Activated T-cell treated with anti-CD3 and anti-CD28 coated beads, Interleukin-2, amount 50 U/mL, for 72 hours (primary cell): Measurements from ENCODE around the gene ELMO1. TPM values are rescaled to one million over a fixed set of nuclear protein-coding genes. Genes with fewer than 3 reads are reported as not detected.

ENCODE experiments used
- ATAC-seq, 2 donors: fragments of 150-1000 bp; cut with Tn5 transposase; replicated peaks in 1 of 2; 2 replicates each; pipeline ENCODE4 v1.10.0; 2021; ENCODE audit warnings: moderate library complexity in 2 of 2, mild to moderate bottlenecking in 1 of 2
- DNase-seq, 2 donors: peaks; one replicate each; pipeline ENCODE4 v3.0.0; 2021 to 2022; ENCODE audit warnings: mixed read lengths in 1 of 2
- H3K27ac Mint-ChIP-seq: one replicate; pipeline ENCODE4 v1.8.0; 2022; ENCODE audit warnings: mild to moderate bottlenecking, moderate library complexity, mixed read lengths
- H3K27me3 Mint-ChIP-seq: one replicate; pipeline ENCODE4 v1.8.0; 2022; ENCODE audit warnings: low read depth, mixed read lengths
- H3K36me3 Mint-ChIP-seq, 2 donors: one replicate each; pipeline ENCODE4 v1.8.0; 2022; ENCODE audit warnings: mixed read lengths in 2 of 2, mild to moderate bottlenecking in 1 of 2; ENCODE audit not compliant: insufficient read depth in 2 of 2
- H3K4me1 Mint-ChIP-seq: one replicate; pipeline ENCODE4 v1.8.0; 2022; ENCODE audit warnings: low read depth, mixed read lengths
- H3K4me3 Mint-ChIP-seq, 2 donors: one replicate each; pipeline ENCODE4 v1.8.0; 2022; ENCODE audit warnings: mild to moderate bottlenecking in 2 of 2, mixed read lengths in 2 of 2, moderate library complexity in 2 of 2
- H3K9me3 Mint-ChIP-seq, 2 donors: one replicate each; pipeline ENCODE4 v1.8.0; 2022; ENCODE audit warnings: mixed read lengths in 2 of 2
- total RNA-seq, 2 donors: library from RNA; stranded (reverse); gene quantifications; one replicate each; pipeline ENCODE4 v1.2.3, GENCODE V29; 2022

Gene ELMO1
- total RNA-seq, 2 donors from 2014 or later = 97.2 to 113 TPM

- DNase-seq (no peak), ATAC-seq (no peak)
- H3K36me3 Mint-ChIP-seq = peaks cover 0 to 18% of the 10 kb centered on the region in 2 donors
- H3K9me3 Mint-ChIP-seq = no peaks in the 10 kb centered on the region
- H3K27ac Mint-ChIP-seq = no peak overlapping the region
- H3K4me1 Mint-ChIP-seq = peaks cover 22% of the 10 kb centered on the region
- H3K27me3 Mint-ChIP-seq = no peaks in the 10 kb centered on the region
- H3K4me3 Mint-ChIP-seq = no peak overlapping the region
Observed at GRCh38 chr7:37259319-37259821, 189.3 kb downstream of the ELMO1 start.

DNA sequence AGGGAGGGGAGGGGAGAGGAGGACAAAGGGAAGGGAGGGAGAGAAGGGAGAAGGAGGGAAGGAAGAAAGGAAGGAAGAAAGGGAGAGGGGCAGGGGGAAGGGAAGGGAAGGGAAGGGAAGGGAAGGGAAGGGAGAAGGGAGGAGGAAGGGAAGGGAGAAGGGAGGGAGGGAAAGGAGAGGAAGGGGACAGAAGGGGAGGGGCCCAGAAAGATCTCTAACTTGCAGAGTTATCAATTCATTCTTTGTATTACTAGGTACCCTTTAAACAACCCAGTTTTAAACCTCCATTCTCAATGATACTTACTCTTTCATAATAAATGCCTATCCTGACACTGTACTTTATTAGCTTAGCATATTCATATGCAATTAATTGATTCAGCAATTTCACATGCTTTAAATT, 192.0 kb downstream of the ELMO1 start:
- ATAC-seq = no peak

DNA sequence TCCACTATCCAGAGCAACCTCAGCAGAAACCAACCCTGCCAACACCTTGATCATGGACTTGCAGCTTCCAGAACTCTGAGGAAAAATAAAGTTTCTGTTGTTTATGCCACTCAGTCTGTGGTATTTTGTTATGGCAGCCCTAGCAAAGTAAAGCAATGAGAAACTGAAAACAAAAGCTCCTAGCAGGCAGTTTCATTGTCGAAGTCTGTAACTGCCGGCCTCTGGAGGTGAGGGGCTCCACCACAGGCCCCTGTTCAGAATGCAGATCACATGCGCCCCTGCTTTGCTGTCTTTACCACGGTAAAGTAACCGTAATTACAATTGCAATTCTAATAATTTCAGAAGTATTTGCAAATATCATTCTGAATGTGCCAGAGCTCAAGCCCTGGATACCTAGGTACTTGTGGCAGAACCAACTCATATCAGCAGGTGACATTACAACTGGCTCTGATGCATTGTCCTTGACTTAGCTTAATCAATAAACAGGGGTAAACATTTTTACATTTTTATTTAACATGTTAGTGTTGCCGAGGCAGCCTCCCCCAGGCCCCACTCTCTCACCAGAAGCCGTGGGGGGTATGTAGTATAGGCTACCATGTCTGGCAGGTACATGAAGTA, 193.2 kb downstream of the ELMO1 start:
- H3K36me3 Mint-ChIP-seq = peaks cover 8 to 32% of the 10 kb centered on the region in 2 donors
- H3K27me3 Mint-ChIP-seq = no peaks in the 10 kb centered on the region
- H3K4me1 Mint-ChIP-seq = peaks cover 21% of the 10 kb centered on the region
- H3K27ac Mint-ChIP-seq = no peak overlapping the region
- no peak overlapping the region for H3K4me3 Mint-ChIP-seq
- no peak for DNase-seq
- ATAC-seq = peak; percentile 20 to 35
- peaks cover 0 to 2% of the 10 kb centered on the region in 2 donors for H3K9me3 Mint-ChIP-seq

More for the DNA sequence above, 192.0 kb downstream of the ELMO1 start:
- Mint-ChIP-seq H3K4me1 (peaks cover 22% of the 10 kb centered on the region), H3K27me3 (no peaks in the 10 kb centered on the region), H3K4me3 (no peak overlapping the region), H3K27ac (peak overlapping the region; percentile 50), H3K9me3 (peaks cover 0 to 2% of the 10 kb centered on the region in 2 donors), H3K36me3 (peaks cover 8 to 32% of the 10 kb centered on the region in 2 donors)
- DNase-seq = no peak

GRCh38 chr7:37251222-37251621, 197.4 kb downstream of the ELMO1 start:
- no peaks in the 10 kb centered on the region for H3K27me3 Mint-ChIP-seq
- DNase-seq = no peak
- H3K27ac Mint-ChIP-seq = no peak overlapping the region
- peaks cover 8 to 23% of the 10 kb centered on the region in 2 donors for H3K36me3 Mint-ChIP-seq
- peaks cover 0 to 2% of the 10 kb centered on the region in 2 donors for H3K9me3 Mint-ChIP-seq
- no peak for ATAC-seq
- H3K4me1 Mint-ChIP-seq = peaks cover 6% of the 10 kb centered on the region
- no peak overlapping the region for H3K4me3 Mint-ChIP-seq

DNA sequence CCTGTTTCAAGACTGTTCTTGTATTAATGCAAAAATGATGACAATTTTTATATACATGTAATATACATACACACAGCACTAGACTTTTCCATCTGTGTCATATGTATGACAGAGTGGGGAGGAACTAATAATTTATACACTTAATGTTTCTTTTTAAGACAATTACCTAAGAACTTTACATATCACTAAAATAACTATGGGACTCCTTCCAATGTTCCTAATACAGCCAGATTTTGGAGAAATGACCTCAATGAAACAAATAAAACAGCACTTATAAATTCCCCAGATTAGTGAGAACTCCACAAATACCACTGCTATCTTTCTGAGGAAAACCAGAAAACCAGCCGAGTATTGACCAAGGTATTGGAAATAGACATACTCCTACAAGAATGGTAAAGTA, 199.4 kb downstream of the ELMO1 start:
- H3K9me3 Mint-ChIP-seq = peaks cover 0 to 2% of the 10 kb centered on the region in 2 donors
- DNase-seq (no peak), ATAC-seq (no peak)
- peaks cover 8 to 16% of the 10 kb centered on the region in 2 donors for H3K36me3 Mint-ChIP-seq
- H3K4me1 Mint-ChIP-seq = peaks cover 6% of the 10 kb centered on the region
- no peak overlapping the region for H3K27ac Mint-ChIP-seq
- no peak overlapping the region for H3K4me3 Mint-ChIP-seq
- H3K27me3 Mint-ChIP-seq = no peaks in the 10 kb centered on the region

DNA sequence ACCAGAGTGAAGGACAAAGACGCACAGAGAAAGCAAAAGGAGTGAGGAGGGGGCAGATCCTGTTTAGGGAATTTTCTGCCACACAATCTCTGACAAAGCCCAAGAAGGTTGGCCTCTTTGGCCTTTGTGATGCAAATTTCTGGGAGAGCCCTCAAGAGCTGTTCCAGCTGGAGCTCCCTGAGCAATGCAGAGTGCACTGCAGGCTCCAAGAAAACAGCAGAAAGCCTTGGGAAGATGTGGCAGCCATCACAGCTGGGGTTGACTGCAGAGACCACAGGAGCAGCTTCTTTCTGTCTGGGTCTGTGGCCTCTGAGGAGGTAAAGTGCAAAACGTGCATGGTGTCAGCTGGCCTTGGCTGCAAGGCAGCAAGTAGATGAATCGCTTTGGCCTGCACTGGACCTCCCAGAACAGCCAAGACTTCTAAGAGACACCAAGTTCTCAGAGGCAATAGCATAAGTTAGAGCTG, 200.2 kb downstream of the ELMO1 start:
- H3K4me3 Mint-ChIP-seq = no peak overlapping the region
- no peak for ATAC-seq
- no peak overlapping the region for H3K27ac Mint-ChIP-seq
- peaks cover 6% of the 10 kb centered on the region for H3K4me1 Mint-ChIP-seq
- peaks cover 5 to 10% of the 10 kb centered on the region in 2 donors for H3K36me3 Mint-ChIP-seq
- no peaks in the 10 kb centered on the region for H3K27me3 Mint-ChIP-seq
- peaks cover 0 to 2% of the 10 kb centered on the region in 2 donors for H3K9me3 Mint-ChIP-seq
- no peak for DNase-seq

DNA sequence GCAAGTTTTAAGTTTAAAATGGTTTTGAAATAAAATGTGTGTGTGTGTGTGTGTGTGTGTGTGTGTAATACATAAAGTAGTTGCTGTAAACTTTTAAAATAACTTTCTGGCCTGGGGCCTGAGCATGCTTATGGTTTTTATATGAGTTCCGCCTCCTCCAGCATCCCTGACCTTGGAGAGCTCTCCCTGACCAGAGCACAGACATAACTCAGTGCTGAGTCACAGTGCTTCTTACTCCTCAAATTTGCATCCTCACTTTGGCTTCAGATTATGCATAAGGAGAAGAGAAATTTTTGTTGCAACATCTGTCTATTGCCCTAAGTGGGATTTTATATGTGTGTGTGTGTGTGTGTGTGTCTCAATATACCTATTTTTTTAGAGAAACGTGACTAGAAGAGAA, 200.8 kb downstream of the ELMO1 start:
- Mint-ChIP-seq H3K4me3 (no peak overlapping the region), H3K27ac (no peak overlapping the region), H3K9me3 (peaks cover 0 to 1% of the 10 kb centered on the region in 2 donors), H3K36me3 (peaks cover 1 to 6% of the 10 kb centered on the region in 2 donors), H3K27me3 (no peaks in the 10 kb centered on the region), H3K4me1 (peaks cover 6% of the 10 kb centered on the region)
- DNase-seq (no peak), ATAC-seq (no peak)

- Mint-ChIP-seq H3K36me3 (peaks cover 0 to 12% of the 10 kb centered on the region in 2 donors), H3K4me3 (no peak overlapping the region), H3K27me3 (no peaks in the 10 kb centered on the region), H3K27ac (no peak overlapping the region), H3K4me1 (peaks cover 11% of the 10 kb centered on the region), H3K9me3 (no peaks in the 10 kb centered on the region)
- DNase-seq (no peak), ATAC-seq (no peak)
Observed at GRCh38 chr7:37245590-37245989, 203.1 kb downstream of the ELMO1 start.

GRCh38 chr7:37236906-37237305, 211.8 kb downstream of the ELMO1 start:
- no peak overlapping the region for H3K4me3 Mint-ChIP-seq
- DNase-seq = no peak
- ATAC-seq = no peak
- peaks cover 2% of the 10 kb centered on the region for H3K4me1 Mint-ChIP-seq
- H3K27me3 Mint-ChIP-seq = no peaks in the 10 kb centered on the region
- peaks cover 0 to 7% of the 10 kb centered on the region in 2 donors for H3K36me3 Mint-ChIP-seq
- no peak overlapping the region for H3K27ac Mint-ChIP-seq
- H3K9me3 Mint-ChIP-seq = no peaks in the 10 kb centered on the region

DNA sequence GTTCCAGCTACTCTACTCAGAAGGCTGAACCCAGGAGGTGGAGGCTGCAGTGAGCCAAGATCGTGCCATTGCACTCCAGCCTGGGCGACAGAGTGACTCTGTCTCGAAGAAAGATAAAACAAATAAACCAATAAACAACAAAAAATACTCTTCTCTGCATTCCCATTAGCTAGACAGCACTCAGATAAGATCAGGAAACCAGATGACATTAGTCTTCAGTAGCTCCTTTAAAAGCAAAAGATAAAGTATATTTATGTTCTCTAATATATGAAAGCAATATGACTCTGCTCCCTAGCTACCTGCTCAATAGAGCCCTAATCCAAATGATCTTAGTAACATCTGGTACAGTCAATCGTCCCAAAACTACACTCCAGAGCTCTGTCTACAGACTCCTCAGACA, 212.9 kb downstream of the ELMO1 start:
- H3K36me3 Mint-ChIP-seq = peaks cover 0 to 5% of the 10 kb centered on the region in 2 donors
- no peaks in the 10 kb centered on the region for H3K27me3 Mint-ChIP-seq
- DNase-seq = no peak
- no peaks in the 10 kb centered on the region for H3K9me3 Mint-ChIP-seq
- H3K27ac Mint-ChIP-seq = no peak overlapping the region
- no peak overlapping the region for H3K4me3 Mint-ChIP-seq
- ATAC-seq = no peak
- H3K4me1 Mint-ChIP-seq = peaks cover 5% of the 10 kb centered on the region

GRCh38 chr7:37234928-37235327, 213.7 kb downstream of the ELMO1 start:
- Mint-ChIP-seq H3K9me3 (no peaks in the 10 kb centered on the region), H3K36me3 (peaks cover 0 to 3% of the 10 kb centered on the region in 2 donors), H3K27me3 (no peaks in the 10 kb centered on the region), H3K27ac (no peak overlapping the region), H3K4me1 (peaks cover 5% of the 10 kb centered on the region), H3K4me3 (no peak overlapping the region)
- ATAC-seq (no peak), DNase-seq (no peak)

DNA sequence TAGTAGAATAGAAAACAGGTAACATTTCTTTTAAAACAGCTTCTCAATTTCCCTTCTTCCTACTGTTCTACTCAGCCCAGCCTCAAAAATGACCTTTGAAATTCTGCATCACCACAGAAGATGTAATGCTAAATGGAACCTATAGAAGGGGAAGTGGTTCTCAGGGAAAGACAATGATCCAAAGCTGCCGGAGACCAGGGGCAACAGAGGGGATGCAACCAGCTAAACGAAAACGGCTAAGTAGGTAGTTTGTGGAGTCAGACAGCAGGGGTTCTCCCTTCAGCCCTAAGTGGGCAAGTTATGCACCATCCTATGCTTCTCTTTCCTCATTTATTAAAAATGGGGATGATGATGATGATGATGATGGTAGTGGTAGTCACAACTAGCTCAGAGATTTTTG, 214.3 kb downstream of the ELMO1 start:
- DNase-seq (no peak), ATAC-seq (no peak)
- Mint-ChIP-seq H3K27ac (no peak overlapping the region), H3K9me3 (no peaks in the 10 kb centered on the region), H3K4me1 (peaks cover 5% of the 10 kb centered on the region), H3K36me3 (peaks cover 0 to 2% of the 10 kb centered on the region in 2 donors), H3K4me3 (no peak overlapping the region), H3K27me3 (no peaks in the 10 kb centered on the region)

DNA sequence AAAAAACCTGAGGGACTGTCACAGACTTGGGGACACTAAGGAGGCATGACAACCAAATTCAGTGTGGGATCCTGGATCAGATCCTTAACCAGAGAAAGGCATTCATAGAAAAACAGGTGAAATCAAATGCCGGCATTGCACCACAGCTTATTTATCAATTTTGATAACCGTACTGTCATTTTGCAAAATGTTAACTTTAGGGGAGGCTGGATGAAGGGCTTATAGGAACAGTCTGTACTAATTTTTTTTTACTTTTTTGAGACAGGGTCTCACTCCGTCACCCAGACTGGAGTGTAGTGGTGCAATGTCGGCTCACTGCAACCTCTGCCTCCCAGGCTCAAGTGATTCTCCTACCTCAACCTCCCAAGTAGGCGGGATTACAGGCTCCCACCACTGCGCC, 217.1 kb downstream of the ELMO1 start:
- Mint-ChIP-seq H3K4me1 (peaks cover 5% of the 10 kb centered on the region), H3K9me3 (no peaks in the 10 kb centered on the region), H3K27me3 (no peaks in the 10 kb centered on the region), H3K36me3 (peaks cover 0 to 2% of the 10 kb centered on the region in 2 donors), H3K4me3 (no peak overlapping the region), H3K27ac (no peak overlapping the region)
- ATAC-seq (no peak), DNase-seq (no peak)

DNA sequence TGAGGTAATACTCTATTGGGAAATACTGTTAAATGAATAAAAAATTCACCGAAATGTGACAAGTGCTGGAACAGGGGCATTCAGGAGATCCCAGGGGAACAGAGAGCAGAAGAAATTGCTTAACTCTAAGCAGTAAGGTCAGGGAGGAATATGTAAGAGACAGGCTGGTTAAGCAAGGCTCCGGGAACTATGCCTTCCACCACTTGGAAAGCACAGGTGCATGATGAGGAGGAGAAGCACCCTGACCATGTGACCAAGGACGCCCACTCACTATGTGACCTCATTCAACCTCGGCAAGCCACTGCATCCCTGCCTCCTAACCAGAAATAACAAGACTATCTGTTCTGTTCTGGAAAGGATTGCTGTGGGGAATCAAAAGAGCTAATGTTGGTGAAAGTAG, 218.4 kb downstream of the ELMO1 start:
- peak in 1 of 2 donors; percentile 4 for DNase-seq
- no peaks in the 10 kb centered on the region for H3K27me3 Mint-ChIP-seq
- peak overlapping the region; percentile 35 for H3K27ac Mint-ChIP-seq
- peaks cover 0 to 2% of the 10 kb centered on the region in 2 donors for H3K36me3 Mint-ChIP-seq
- H3K4me1 Mint-ChIP-seq = peaks cover 5% of the 10 kb centered on the region
- H3K4me3 Mint-ChIP-seq = no peak overlapping the region
- H3K9me3 Mint-ChIP-seq = no peaks in the 10 kb centered on the region
- ATAC-seq = no peak
